GM12865 (cell line): ENCODE data around the gene THAP3.
"Not testable (repeated sequence)": the region's sequence is repeated elsewhere in the genome, so short reads cannot be mapped to it uniquely, and the experiment has no call there.

ENCODE experiments used
- DNase-seq: peaks from one replicate; pipeline ENCODE4 v3.0.0; 2010; ENCODE audit warnings: low read depth
- H3K4me3 ChIP-seq: 2 replicates; pipeline ENCODE4 v1.5.1; 2011; ENCODE audit warnings: mild to moderate bottlenecking, low read depth, low read length, control low read depth
- TF ChIP-seq, protein P1 (sequence below): IDR thresholded peaks from 2 replicates; pipeline ENCODE4 v1.5.1; 2011; ENCODE audit warnings: low read length, control low read depth, low read depth, inconsistent platforms; ENCODE audit not compliant: insufficient read depth; ENCODE audit errors: missing control alignments

THAP3 gene

DNA sequence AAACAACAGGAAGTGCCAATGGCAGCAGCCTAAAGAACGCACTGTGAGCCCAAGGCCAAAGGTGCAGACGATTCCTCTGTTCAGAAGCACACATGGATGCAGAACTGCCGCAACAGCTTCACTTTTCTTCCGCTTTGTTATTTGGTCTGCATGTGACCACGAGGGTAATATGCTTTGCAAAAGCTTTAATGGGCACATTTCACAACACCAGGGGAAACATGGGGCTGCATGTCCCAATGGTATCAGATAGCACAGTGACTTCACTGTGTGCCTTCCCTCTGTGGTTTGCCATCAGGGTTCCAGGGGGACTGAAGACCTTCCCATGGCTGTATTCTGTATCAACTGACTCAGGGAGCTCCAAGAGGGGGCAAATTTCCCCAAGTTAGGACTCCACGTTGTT, 28.3 kb downstream of the THAP3 start:
- no peak for DNase-seq
- TF ChIP-seq, protein P1, sequence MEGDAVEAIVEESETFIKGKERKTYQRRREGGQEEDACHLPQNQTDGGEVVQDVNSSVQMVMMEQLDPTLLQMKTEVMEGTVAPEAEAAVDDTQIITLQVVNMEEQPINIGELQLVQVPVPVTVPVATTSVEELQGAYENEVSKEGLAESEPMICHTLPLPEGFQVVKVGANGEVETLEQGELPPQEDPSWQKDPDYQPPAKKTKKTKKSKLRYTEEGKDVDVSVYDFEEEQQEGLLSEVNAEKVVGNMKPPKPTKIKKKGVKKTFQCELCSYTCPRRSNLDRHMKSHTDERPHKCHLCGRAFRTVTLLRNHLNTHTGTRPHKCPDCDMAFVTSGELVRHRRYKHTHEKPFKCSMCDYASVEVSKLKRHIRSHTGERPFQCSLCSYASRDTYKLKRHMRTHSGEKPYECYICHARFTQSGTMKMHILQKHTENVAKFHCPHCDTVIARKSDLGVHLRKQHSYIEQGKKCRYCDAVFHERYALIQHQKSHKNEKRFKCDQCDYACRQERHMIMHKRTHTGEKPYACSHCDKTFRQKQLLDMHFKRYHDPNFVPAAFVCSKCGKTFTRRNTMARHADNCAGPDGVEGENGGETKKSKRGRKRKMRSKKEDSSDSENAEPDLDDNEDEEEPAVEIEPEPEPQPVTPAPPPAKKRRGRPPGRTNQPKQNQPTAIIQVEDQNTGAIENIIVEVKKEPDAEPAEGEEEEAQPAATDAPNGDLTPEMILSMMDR = no peak
- no peak overlapping the region for H3K4me3 ChIP-seq

DNA sequence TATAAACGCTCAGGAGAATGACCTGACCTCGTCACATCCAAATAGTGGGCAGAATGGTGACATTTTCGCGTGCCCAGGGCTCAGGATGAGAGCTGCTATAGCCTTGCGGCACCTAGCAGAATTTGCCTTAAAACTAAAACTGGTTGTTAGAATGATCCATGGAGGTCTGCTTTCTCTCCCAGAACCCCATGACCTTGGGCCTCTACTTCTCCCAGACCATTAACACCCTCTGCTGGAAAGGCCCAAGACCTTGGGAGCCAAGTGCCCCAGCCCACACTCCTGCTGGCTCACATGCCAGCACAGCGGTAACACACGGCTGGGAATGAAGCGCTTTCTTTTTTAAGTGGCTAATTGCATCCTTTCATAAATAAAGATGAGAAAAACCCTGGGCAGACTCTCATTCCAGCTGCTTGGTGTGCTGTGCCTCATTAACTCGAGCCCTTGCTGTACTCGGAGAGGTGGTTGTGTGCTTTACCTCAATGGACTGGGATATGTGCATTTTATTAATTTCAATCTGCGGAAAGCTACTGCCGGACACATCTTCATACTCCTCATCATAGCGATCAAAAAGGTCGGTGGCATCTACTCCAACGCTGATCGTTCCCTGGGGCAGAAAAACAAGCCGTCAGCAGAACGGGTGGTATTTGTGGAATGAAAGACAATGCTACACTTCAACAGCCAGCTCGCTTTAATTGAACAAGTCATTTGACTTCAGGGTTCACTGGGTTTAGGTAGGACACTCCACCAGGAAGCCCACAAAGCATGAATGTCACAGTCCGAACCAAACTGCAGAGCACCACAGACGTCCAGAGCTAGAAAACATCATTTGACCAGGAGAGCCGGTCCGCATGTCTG, 29.0 kb downstream of the THAP3 start:
- DNase-seq = no peak
- TF ChIP-seq, protein P1 = no peak
- no peak overlapping the region for H3K4me3 ChIP-seq

DNA sequence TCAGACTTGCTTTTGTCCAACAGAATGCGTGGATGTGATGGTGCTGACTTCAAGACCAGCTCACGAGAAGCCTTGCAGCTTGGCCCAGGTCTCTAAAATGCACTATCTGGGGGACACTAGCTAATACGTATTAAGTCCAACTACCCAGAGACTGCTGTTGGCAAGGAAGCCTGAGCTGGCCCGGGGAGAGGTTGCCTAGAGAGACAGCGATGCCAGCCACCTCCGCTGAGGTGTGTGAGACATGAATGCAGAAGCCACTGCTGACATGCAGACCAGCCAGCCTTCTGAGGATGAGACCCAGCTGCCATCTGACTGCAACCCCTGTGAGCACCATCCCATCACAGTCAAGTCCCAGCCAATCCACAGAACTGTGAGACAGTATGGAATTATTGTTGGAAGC, 32.5 kb downstream of the THAP3 start:
- TF ChIP-seq, protein P1 = no peak
- H3K4me3 ChIP-seq = no peak overlapping the region
- DNase-seq = no peak

DNA sequence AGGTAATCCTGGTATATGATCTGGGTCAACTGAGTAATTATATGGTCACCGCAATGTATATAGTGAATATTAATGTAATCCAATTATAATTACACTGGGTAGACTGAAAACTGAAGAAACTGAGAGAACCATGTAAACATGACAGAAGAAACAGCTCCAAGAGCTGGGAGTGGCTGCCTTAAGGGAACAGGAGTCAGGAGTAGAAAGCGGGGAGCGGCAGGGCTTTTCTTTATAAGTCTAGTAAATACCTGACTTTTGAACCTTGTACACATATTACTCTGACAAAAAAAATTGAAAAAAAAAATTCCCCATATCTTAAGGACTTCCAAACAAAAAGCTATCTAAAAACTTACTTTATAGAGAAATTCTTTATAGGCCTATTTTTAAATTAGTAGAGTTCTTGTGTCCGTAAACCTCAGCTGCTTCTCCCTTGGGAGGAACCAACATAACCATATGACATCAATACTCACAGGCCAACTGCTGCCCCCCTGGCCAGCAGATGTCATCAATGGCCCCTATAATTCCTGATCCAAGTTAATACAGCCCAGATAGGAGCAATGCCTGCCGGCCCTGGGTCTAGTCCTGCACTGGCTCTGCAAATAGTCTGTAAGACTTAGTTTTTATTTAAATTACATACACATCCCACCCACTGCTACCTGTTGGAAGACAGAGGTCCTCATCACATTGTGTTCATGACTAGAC, 33.8 kb downstream of the THAP3 start:
- TF ChIP-seq, protein P1 = no peak
- no peak for DNase-seq
- H3K4me3 ChIP-seq = no peak overlapping the region

DNA sequence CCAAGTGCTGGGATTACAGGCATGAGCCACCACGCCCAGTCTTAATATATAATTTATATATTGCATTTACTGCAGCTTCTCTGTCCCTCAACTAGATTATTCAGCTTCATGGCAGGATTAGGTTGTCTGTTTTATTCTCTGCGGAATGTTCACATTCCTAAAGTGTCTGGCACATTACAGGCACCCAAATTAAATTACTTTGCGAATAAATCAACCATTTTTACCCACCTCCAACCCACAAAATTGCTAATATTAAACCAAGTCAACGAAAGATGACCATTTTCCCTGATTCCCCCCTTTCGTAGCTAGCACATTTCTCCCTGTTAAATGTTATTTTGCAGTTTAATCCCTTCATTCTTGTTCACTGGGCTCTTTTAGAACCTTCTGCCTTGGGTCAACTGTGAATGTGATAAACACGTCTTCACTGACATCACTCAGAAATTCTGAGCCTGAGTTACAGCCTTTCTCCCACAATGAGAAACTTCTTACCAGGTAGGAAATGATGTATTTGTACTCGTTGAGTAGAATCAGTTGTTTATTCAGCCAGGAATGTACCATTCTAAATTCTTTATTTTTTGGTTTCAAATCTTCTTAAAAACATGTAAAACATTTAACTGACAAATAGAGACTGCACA, 35.9 kb downstream of the THAP3 start:
- TF ChIP-seq, protein P1 = no peak
- no peak for DNase-seq

DNA sequence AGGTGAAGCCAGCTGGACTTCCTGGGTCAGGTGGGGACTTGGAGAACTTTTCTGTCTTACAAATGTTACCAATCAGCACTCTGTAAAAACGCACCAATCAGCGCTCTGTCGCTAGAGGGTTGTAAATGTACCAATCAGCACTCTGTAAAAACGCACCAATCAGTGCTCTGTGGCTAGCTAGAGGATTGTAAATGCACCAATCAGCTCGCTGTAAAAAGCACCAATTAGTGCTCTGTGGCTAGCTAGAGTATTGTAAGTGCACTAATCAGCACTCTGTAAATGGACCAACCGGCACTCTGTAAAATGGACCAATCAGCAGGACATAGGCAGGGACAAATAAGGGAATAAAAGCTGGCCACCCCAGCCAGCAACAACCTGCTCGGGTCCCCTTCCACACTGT, 37.8 kb downstream of the THAP3 start:
- DNase-seq, H3K4me3 ChIP-seq: not testable (repeated sequence)

More for the DNA sequence above, 35.9 kb downstream of the THAP3 start:
- no peak overlapping the region for H3K4me3 ChIP-seq

DNA sequence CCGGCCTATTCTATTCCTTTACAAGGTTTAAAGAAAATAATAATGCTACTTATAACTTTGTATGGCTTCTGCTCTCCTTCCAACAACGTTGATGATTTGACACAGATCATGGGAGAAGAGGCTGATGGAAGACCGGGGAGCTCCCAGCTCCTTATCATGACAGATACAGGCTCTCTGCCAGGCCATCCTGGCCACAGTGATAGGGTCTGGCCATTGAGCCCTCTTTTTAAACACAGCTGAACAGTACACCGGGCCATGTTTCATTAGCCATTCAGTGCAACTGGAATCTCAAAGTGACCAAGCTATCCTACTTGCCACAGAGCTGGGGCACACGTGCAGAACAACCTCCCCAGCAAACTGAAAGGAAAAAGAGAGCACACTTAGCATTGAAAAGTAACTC, 42.0 kb downstream of the THAP3 start:
- no peak for DNase-seq
- H3K4me3 ChIP-seq = no peak overlapping the region
- TF ChIP-seq, protein P1 = no peak
